HepG2 (cell line): ENCODE data around the gene AKAP8L. TPM values are rescaled to one million over a fixed set of nuclear protein-coding genes. Genes with fewer than 3 reads are reported as not detected.

Experiments
- CREBL2 ChIP-seq: sonication (generic); formaldehyde crosslinking; IDR thresholded peaks from 2 replicates; pipeline ENCODE4 v1.8.1; 2023; ENCODE audit warnings: missing genetic modification reagents, mild to moderate bottlenecking, borderline replicate concordance
- GATA4 ChIP-seq: sonication (generic); IDR thresholded peaks from 2 replicates; pipeline ENCODE4 v1.6.1; 2016; ENCODE audit warnings: antibody characterized with exemption, low read depth, borderline replicate concordance
- HNRNPH1 ChIP-seq: fragments of 200-400 bp; formaldehyde crosslinking; optimal IDR thresholded peaks from 2 replicates; pipeline ENCODE3; 2017; ENCODE audit warnings: mild to moderate bottlenecking, low read depth, low read length
- KDM1A ChIP-seq: IDR thresholded peaks from 2 replicates; pipeline ENCODE4 v1.6.1; 2016; ENCODE audit warnings: missing compliant biosample characterization
- MATR3 ChIP-seq: sonication (generic); formaldehyde crosslinking; IDR thresholded peaks from 2 replicates; pipeline ENCODE4 v1.4.0; 2020; ENCODE audit warnings: missing genetic modification reagents
- POLR2AphosphoS2 ChIP-seq: IDR thresholded peaks from 2 replicates; pipeline ENCODE4 v1.6.1; 2011; ENCODE audit warnings: low read depth, low read length, improper control_type of control experiment
- REL ChIP-seq: sonication (generic); formaldehyde crosslinking; conservative IDR thresholded peaks from 2 replicates; pipeline ENCODE4 v1.8.0; 2022; ENCODE audit warnings: mild to moderate bottlenecking, missing genetic modification reagents, moderate library complexity
- RFX3 ChIP-seq: IDR thresholded peaks from 2 replicates; pipeline ENCODE4 v1.6.1; 2016; ENCODE audit warnings: missing biosample characterization, missing genetic modification reagents
- SALL2 ChIP-seq: sonication (generic); formaldehyde crosslinking; IDR thresholded peaks from 2 replicates; pipeline ENCODE4 v1.8.1; 2023; ENCODE audit warnings: mild to moderate bottlenecking, missing genetic modification reagents, inconsistent platforms
- SRSF9 ChIP-seq: fragments of 200-400 bp; formaldehyde crosslinking; IDR thresholded peaks from 2 replicates; pipeline ENCODE4 v1.6.1; 2018; ENCODE audit warnings: borderline replicate concordance, mild to moderate bottlenecking, low read depth, low read length; ENCODE audit not compliant: insufficient read depth, poor library complexity, severe bottlenecking
- TP53 ChIP-seq: sonication (generic); formaldehyde crosslinking; conservative IDR thresholded peaks from 2 replicates; pipeline ENCODE4 v1.4.0; 2020; ENCODE audit warnings: missing genetic modification reagents
- ZFP36L2 ChIP-seq: sonication (generic); formaldehyde crosslinking; IDR thresholded peaks from 2 replicates; pipeline ENCODE4 v1.4.0; 2020; ENCODE audit warnings: missing genetic modification reagents
- ZFY ChIP-seq: sonication (generic); formaldehyde crosslinking; IDR thresholded peaks from 2 replicates; pipeline ENCODE4 v1.4.0; 2020; ENCODE audit warnings: missing genetic modification reagents
- ZNF292 ChIP-seq: sonication (generic); formaldehyde crosslinking; IDR thresholded peaks from 2 replicates; pipeline ENCODE4 v1.8.1; 2022; ENCODE audit warnings: mild to moderate bottlenecking, low read depth, missing genetic modification reagents, borderline replicate concordance
- ZNF446 ChIP-seq: sonication (generic); formaldehyde crosslinking; IDR thresholded peaks from 2 replicates; pipeline ENCODE4 v1.5.0; 2020; ENCODE audit warnings: mild to moderate bottlenecking, missing genetic modification reagents
- ZNF496 ChIP-seq: sonication (generic); formaldehyde crosslinking; IDR thresholded peaks from 2 replicates; pipeline ENCODE4 v1.8.1; 2023; ENCODE audit warnings: mild to moderate bottlenecking, moderate library complexity, missing genetic modification reagents; ENCODE audit not compliant: insufficient replicate concordance
- ZNF770 ChIP-seq: sonication (generic); formaldehyde crosslinking; IDR thresholded peaks from 2 replicates; pipeline ENCODE4 v1.5.0; 2020; ENCODE audit warnings: mild to moderate bottlenecking, missing genetic modification reagents
- polyA plus RNA-seq, 8 experiments: library from polyadenylated mRNA; depleted of rRNA in 3 of 8; stranded (reverse) in 7 of 8; unstranded in 1 of 8; fragments of >200 nt; fragmentation: Illumina TruSeq in 4 of 8; extraction: Trizol in 4 of 8; gene quantifications; 2 replicates each; pipeline versions ENCODE4 v1.2.1 to v1.2.3, GENCODE V29; 2011 to 2016; ENCODE audit warnings: low read depth in 4 of 8, missing spikeins in 1 of 8, mixed read lengths in 1 of 8; ENCODE audit not compliant: insufficient read depth in 1 of 8
- total RNA-seq, 5 experiments: library from RNA; depleted of rRNA; stranded (reverse); fragments of >200 nt; fragmentation: Illumina TruSeq; extraction: Trizol; gene quantifications; 2 replicates each; pipeline ENCODE4 v1.2.3, GENCODE V29; 2016; ENCODE audit warnings: low read depth in 1 of 5
- TF ChIP-seq, protein P1 (sequence below): sonication (generic); formaldehyde crosslinking; IDR thresholded peaks from 2 replicates; pipeline ENCODE4 v1.4.0; 2020; ENCODE audit warnings: missing genetic modification reagents
- TF ChIP-seq, protein P2 (sequence below): sonication (generic); formaldehyde crosslinking; IDR thresholded peaks from 2 replicates; pipeline ENCODE4 v1.5.0; 2020; ENCODE audit warnings: mild to moderate bottlenecking, missing genetic modification reagents, borderline replicate concordance
- TF ChIP-seq, protein P3 (sequence below): sonication (generic); formaldehyde crosslinking; IDR thresholded peaks from 2 replicates; pipeline ENCODE4 v1.5.0; 2020; ENCODE audit warnings: missing genetic modification reagents

AKAP8L gene
- total and polyA plus RNA-seq, 2 of the 13 experiments (the other 11 are each of a cell fraction or from before 2014, with no cell fraction given): 48.2 to 49.6 TPM

GRCh38 chr19:15379083-15379998 lies 39.4 kb downstream of the AKAP8L start, which contains the start of gene AKAP8 (continued):
- TF ChIP-seq ZNF770 (CRISPR knock-in tag) (no peak), TP53 (CRISPR knock-in tag) (no peak), MATR3 (CRISPR knock-in tag) (no peak), HNRNPH1 (peak; percentile 63), ZNF496 (no peak), SRSF9 (no peak), ZFY (peak; percentile 97), ZFP36L2 (no peak), REL (CRISPR knock-in tag) (no peak), ZNF446 (CRISPR knock-in tag) (no peak), CREBL2 (CRISPR knock-in tag) (peak; percentile 77; the same call in 1 of the 2 replicates), GATA4 (0 out of 2 replicates have a peak, but pooled peaks have one; percentile 8), RFX3 (CRISPR knock-in tag) (no peak), KDM1A (CRISPR knock-in tag) (no peak), ZNF292 (CRISPR knock-in tag) (no peak), SALL2 (CRISPR knock-in tag) (peak; percentile 78), POLR2AphosphoS2 (peak; percentile 96)
- TF ChIP-seq, protein P1, sequence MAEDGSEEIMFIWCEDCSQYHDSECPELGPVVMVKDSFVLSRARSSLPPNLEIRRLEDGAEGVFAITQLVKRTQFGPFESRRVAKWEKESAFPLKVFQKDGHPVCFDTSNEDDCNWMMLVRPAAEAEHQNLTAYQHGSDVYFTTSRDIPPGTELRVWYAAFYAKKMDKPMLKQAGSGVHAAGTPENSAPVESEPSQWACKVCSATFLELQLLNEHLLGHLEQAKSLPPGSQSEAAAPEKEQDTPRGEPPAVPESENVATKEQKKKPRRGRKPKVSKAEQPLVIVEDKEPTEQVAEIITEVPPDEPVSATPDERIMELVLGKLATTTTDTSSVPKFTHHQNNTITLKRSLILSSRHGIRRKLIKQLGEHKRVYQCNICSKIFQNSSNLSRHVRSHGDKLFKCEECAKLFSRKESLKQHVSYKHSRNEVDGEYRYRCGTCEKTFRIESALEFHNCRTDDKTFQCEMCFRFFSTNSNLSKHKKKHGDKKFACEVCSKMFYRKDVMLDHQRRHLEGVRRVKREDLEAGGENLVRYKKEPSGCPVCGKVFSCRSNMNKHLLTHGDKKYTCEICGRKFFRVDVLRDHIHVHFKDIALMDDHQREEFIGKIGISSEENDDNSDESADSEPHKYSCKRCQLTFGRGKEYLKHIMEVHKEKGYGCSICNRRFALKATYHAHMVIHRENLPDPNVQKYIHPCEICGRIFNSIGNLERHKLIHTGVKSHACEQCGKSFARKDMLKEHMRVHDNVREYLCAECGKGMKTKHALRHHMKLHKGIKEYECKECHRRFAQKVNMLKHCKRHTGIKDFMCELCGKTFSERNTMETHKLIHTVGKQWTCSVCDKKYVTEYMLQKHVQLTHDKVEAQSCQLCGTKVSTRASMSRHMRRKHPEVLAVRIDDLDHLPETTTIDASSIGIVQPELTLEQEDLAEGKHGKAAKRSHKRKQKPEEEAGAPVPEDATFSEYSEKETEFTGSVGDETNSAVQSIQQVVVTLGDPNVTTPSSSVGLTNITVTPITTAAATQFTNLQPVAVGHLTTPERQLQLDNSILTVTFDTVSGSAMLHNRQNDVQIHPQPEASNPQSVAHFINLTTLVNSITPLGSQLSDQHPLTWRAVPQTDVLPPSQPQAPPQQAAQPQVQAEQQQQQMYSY (CRISPR knock-in tag): 0 out of 2 replicates have a peak, but pooled peaks have one; percentile 57
- TF ChIP-seq, protein P2, sequence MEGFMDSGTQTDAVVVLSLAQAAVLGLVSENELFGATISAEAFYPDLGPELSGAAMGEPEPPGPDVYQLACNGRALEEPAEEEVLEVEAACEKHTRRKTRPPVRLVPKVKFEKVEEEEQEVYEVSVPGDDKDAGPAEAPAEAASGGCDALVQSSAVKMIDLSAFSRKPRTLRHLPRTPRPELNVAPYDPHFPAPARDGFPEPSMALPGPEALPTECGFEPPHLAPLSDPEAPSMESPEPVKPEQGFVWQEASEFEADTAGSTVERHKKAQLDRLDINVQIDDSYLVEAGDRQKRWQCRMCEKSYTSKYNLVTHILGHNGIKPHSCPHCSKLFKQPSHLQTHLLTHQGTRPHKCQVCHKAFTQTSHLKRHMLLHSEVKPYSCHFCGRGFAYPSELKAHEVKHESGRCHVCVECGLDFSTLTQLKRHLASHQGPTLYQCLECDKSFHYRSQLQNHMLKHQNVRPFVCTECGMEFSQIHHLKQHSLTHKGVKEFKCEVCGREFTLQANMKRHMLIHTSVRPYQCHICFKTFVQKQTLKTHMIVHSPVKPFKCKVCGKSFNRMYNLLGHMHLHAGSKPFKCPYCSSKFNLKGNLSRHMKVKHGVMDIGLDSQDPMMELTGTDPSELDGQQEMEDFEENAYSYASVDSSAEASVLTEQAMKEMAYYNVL (CRISPR knock-in tag): no peak
- TF ChIP-seq, protein P3, sequence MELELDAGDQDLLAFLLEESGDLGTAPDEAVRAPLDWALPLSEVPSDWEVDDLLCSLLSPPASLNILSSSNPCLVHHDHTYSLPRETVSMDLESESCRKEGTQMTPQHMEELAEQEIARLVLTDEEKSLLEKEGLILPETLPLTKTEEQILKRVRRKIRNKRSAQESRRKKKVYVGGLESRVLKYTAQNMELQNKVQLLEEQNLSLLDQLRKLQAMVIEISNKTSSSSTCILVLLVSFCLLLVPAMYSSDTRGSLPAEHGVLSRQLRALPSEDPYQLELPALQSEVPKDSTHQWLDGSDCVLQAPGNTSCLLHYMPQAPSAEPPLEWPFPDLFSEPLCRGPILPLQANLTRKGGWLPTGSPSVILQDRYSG: 0 out of 2 replicates have a peak, but pooled peaks have one; percentile 16
